Activated CD8-positive, alpha-beta memory T cell treated with anti-CD3 and anti-CD28 coated beads, Interleukin-2, amount 50 U/mL, for 48 hours (primary cell): Measurements from ENCODE around the gene CHTF8.
"Not testable (repeated sequence)": the region's sequence is repeated elsewhere in the genome, so short reads cannot be mapped to it uniquely, and the experiment has no call there.

Experiments
- DNase-seq: peaks from one replicate; pipeline ENCODE4 v3.0.0-alpha.2; 2020

The CHTF8 gene, protein sequence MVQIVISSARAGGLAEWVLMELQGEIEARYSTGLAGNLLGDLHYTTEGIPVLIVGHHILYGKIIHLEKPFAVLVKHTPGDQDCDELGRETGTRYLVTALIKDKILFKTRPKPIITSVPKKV

DNA sequence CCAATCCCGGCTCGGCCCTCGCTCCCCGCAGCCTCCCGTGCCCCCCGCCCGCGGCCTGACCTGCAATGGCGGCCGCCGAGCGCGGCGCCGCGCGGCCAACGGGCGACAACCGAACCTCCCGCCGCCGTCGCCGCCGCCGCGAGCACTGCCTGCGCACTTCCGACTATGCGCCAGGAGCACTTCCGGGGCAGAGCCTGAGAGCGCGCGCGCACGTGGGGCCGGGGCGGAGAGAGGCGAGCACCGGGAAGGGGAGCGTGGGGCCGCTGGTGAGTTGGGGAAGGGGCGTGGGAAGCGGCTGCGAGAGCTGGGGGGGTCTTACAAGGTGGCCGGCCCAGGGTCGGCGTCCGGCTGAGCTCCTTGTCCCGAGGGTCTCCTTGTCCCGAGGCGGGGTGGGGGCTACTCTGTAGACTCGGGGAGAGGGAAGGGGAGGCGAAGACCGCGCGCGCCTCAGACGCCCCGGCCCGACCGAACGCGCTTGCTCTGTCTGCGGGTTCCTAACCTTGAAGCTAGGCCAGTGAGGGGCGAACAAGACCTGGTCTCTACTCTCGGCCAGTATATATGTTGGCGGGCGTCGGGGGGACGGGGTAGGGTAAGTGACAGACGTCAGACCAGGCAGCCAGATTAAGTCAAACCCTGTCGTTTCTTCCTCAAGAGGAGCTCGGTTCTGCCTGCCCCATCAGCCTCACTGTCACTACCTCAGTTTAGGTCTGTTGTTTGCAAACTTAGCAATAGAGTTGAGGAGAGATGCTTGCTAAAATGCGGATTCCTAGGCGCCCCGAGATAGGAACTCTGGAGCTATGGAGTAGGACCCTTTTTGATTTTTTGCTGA is at the start of gene CHTF8, which contains the start of gene UTP4:
CHTF8 (minus strand) TSS at position 165 of the 829 bp plus-strand sequence. CDS start 11,130 bp downstream, outside the sequence.
UTP4 (plus strand) TSS at position 226 of the 829 bp plus-strand sequence. CDS start 811 bp downstream, outside the sequence.
- DNase-seq: peak; percentile 93

DNA sequence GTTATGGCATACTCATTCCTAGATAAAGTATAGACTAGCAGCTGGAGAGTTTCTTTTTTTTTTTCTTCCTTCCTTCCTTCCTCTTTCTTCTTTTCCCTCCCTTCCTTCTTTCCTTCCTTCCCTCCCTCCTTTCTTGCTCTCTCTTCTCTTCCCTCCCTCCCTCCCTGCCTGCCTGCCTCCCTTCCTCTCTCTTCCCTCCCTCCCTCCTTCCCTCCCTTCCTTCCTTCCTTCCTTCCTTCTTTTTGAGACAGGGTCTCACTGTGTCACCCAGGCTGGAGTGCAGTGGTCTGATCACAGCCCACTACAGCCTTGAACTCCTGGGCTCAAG is 47.6 kb upstream of the CHTF8 start:
- DNase-seq: no peak

DNA sequence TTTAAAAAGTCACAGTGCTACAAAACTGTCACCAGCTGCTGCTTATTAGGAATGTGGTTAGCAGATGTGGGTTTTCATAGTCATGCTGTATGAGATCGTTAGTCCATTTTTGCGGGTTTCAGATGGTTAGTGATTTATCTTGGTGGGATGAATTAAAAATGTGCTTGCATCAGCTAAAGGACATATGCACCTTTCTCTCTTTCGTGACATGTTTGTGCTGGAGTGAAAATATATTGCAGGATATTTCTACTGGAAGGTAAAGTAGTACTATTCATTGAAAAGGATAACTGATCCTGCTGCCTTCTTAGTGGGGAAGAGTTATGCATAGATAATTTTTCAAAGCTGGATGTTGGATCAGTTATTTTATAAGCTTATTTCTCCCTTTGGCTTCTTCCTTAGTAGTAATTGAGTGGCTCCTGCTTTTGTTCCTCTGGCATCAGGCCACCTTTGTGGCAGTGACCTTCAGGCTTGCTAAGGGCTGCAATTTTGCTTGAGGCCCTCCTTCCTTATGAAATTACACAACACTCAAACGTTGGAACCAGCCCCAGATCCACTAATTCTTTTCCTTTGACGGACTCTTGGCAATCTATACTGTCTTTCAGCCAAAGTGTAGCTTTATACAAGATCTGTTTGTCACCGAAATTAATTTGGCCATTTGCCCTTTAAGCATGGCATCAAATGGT is 47.1 kb upstream of the CHTF8 start:
- DNase-seq: no peak

DNA sequence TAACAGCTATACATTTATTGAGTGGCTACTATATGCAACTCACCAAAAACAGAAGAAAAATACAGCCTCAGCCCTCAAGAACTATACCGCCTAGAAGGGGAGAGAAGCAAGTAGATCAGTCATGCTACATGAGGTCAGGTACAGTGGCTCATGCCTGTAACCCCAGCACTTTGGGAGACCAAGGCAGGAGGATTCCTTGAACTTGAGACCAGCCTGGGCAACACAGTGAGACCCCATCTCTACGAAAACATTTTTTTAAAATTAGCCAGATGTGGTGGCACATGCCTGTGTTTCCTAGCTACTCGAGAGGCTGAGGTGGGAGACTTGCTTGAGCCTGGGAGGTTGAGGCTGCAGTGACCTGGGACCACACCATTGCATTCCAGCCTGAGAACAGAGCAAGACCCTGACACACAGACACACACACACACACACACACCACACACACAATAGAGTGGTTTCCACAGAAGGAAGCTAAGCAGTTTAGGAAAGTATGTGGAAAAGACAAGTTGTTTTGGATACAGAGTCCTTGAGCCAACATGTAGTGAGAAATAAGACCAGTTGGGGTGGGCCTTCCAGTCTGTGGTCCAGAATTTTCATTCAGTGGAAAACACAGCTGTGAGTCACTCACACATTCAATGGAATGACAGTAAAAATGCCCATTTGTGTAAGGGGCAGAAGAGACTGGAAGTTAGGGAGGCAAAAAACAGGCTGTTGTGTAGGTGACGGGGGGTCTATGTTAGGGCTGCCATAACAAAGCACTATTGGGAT is 43.8 kb upstream of the CHTF8 start:
- no peak for DNase-seq

DNA sequence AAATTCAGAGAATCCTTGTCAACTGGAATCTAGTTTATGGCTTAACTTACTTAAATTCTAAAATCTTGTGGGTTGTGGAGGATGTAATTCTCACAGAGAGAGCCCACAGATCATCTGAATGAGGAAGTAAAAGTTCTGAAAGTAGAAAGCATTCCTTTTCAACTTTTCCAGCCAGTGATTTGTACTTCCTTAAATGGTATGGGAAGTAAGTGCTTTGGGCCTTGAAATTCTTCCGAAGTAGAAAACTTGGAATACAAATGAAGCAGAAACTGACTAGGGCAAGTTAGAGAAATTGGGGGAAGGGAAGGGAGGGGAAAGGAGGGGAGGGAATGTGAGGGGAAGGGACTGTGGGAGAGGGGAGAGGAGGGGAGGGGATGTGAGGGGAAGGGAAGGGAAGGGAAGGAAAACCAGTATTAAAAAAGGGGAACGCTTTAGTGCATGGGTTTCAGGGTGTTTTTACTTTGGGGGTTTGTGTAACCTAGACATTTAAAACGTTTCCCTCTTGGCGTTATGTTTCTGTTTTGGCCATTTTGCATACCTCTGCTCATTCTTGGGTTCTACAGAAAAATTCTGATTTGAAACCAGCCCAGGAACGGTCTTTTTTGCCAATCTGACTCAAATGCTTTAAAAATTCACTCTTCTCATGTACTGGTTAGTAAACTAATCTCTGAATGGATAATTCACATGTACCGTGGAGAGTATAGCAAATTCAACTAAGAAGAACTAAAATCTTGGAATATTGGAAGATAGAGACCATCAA is 39.1 kb upstream of the CHTF8 start:
- no peak for DNase-seq

DNA sequence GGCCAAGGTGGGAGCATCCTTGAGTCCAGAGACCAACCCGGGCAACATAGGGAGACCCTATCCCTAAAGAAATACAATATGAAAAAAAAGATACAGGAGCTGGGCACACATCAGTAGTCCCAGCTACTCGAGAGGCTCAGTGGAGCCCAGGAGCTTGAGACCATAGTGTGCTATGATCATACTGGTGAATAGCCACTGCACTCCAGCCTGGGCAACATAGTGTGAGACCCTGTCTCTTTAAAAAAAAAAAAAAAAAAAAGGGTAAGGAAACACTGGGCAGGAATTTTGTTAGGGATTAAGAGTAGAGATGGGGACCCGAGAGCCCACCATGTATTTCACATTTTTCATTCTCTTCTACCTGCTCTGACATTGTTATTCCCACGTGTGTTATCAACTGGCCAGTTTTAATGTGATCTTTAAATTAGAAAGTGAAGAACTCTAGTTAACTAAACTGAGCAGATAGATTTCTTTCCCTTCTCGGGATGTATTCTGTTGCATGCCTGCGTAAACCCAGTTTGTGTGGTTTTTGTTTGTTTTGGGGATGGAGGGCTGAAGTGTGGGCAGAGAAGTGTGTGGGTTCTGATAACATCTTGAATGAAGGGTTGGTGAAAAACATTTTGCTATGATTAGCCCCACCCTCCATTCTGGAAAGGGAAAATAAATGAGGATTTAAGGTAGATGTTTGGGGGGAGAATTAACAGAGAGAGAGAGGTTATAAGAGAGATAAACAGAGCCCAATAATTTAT is 37.4 kb upstream of the CHTF8 start:
- DNase-seq: no peak

DNA sequence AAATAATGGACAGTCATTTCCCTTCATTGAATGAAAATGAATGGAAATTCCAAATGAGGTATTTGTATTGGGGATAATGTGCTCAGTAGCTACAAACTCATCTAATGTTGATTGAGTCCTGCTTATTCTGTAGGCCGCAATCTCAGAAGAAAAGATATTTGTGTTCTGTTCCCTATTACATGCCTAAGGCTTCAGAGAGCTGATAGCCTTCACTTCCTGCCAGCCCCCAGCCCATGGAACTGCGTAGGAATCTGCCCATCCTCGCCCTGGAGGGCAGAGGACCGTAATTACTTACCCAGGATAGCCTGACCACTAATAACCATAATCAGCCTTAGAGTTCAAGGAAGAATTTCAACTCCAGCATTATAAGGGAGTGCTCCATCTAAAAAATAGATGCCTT is 36.7 kb upstream of the CHTF8 start:
- no peak for DNase-seq

DNA sequence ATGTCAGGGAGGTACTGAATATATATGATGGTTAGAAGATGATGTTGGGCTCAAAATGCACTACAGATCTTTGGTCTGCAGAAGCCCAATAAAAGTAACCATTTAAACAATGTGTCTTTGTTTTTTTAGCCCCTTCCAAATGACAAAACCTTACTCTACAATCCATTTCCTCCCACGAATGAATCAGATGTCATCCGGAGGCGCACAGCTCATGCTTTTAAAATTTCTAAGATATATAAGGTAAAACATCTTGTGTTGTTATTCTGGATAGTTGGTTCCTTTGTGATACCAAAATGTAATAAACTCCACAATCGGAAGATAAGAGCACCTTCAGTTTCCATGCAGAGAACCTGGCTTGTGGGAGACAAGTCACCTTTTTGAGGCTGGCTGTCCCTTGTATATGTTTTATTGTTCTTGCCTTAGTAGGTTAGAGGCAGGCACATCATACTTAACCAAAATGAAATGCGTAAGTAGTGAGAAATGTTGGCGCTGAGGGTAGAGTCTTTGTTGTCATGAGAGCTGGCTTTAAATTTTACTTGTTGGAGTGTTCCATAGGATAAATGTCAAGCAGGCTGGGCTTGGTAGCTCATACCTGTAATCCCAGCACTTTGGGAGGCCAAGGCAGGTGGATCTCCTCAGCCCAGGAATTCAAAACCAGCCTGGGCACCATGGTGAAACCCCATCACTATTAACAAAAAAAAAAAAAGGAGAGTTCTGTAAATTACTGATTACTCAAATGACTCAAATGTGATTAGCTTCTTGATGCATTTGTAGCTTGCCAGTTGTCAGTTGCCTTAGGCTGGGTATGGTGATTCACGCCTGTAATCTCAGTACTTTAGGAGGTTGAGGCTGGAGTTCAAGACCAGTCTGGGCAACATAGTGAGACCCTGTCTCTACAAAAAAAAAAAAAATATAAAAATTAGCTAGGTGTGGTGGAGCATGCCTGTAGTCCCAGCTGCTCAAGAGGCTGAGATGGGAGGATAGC is 34.9 kb upstream of the CHTF8 start:
- DNase-seq: no peak

DNA sequence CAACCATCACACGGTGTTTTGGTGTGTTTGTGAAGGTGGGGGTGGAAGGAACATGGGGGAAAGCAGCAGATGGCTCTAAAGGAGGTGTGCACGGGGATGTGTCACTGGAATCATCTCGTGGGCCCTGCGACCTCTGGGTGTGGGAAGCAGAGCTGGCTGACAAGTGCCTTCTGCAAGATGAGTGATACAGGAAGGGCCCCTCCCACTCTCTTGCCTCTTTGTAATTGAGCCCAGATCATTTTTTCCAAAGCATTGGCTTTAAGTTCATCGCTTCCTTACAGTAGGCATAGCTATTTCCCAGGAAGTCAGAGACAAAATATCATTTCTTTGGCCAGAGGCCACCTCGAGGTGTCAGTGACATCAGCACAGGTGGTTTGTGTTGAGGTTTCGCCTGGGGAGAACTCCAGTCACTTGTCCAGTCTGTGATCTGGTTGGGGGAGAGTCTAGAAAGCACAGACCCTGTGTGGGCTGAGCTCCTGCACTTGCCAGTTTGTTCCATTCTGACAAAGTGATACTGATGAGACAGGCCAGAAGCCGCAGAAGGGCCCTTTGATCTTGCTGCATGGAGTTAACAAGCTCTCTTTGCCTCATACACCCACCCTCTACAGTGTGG is 33.9 kb upstream of the CHTF8 start:
- peak; percentile 81 for DNase-seq

DNA sequence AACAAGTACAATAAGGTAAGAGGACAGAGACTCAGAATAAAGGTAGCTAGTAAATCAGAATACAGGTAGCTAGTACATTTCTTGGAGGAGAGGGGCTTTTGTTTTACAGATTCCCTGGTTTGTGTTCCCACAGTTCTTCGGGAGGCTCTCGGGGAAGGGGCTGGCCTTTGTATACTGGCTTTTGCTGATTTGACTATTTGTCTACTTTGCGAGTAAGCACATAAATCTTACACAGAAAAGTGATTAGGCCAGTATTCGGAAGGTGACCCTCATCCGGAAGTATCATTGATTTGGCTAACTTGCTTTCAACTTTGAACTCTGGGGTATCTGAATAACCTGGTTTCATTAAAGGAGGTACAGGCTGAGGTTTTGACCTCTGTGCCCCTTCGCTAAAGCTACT is 33.2 kb upstream of the CHTF8 start:
- DNase-seq: no peak

DNA sequence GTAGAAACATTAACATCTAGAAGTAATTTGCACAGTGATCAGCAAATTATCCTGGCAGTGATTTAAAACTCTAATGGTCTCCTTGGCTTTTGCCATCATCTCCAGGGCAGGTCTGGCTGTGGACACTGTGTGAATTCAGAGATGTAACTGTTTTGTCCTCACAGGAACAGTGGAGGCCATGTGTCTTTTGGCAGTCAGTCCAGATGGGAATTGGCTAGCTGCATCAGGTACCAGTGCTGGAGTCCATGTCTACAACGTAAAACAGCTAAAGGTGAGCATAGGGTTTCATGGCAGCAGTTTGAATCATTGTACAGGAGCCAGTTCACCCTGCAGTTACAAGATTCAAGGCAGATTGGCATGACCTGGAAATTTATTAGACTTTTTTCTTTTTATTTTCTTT is 27.8 kb upstream of the CHTF8 start:
- DNase-seq: no peak

DNA sequence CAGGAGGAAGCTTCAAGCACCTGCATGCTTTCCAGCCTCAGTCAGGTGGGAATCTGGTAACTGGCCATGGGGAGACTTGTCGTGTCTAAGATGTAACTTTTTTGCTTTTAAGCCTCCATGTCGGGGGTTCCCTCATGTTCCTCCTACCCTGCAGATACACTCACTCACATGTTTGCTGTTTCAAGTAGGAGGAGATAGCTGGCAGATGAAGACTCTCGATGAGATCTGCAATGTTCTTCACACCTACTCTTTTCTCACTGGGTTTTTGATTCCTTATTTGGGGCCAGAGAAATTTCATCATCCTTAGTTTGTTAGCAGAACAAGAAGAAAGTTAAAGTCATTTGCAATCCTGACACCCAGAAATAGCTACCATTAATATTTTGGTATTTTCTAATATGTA is 24.8 kb upstream of the CHTF8 start:
- no peak for DNase-seq

DNA sequence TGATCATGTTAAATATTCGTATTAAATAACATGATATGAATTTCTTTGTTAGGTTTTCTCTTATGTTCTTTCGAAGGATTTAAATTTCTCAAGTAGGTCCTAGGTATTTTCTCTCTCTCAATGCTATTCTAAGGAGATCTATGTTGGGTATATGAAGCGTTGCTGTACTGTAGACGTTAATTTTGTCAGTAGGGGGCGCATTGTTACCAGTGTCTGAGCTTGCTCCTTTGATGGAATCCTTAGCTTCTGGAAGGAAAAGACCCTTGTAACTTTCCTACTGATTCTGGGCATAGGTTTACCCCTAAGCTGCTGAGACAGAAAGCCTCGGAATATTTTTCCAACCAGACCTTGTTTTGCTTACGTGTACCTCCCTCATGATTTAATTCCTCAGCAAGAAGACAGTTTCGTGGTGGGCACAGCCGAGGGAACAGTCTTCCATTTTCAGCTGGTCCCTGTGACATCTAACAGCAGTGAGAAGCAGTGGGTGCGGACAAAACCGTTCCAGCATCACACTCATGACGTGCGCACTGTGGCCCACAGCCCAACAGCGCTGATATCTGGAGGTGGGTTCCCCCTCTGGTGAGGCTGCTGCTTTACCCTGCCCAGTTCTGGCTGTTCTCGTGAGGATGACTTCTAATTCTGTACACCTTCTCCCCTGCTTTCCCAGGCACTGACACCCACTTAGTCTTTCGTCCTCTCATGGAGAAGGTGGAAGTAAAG is 17.9 kb upstream of the CHTF8 start:
- no peak for DNase-seq

DNA sequence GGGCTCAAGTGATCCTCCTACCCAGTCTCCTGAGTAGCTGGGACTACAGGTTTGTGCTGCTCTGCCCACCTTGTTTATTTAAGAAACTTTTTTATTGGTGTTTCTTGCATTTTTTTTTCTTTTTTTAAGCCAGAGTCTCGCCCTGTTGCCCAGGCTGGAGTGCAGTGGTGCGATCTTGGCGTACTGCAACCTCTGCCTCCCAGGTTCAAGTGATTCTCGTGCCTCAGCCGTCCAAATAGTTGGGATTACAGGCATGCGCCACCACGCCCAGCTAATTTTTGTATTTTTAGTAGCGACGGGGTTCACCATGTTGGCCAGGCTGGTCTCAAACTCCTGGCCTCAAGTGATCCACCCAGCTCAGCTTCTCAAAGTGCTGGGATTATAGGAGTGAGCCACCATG is 17.2 kb upstream of the CHTF8 start:
- not testable (repeated sequence) for DNase-seq

DNA sequence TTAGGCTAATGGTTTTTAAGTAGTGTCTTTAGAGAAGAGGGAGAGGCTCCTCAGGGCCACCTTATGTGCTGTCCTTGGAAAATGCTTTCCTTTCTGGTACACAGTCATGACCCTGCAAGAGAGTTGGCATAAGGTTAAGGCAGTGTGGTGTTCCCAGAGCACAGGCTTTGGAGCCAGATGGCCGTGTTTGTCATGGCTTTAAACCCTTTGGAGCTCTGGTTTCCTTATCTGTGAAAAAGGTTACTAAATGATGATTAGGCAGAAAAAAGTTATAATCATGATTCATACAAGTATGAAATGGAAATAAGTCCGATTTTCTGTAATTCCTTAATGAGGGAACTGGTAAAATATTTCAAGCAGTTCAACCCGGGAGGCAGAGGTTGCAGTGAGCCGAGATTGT is 13.3 kb upstream of the CHTF8 start:
- DNase-seq: no peak

DNA sequence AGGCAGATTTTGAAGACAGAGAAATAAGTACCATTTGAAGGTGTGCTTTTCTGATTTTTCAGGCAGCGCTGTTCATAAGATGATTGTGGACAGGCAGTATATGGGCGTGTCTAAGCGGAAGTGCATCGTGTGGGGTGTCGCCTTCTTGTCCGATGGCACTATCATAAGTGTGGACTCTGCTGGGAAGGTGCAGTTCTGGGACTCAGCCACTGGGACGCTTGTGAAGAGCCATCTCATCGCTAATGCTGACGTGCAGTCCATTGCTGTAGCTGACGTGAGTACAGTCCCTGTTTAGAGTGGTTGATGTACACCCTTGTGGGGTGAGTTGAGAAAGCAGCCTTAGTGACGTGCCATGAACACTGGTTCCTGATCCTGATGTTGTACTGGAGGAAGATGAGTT is 10.7 kb upstream of the CHTF8 start:
- no peak for DNase-seq

DNA sequence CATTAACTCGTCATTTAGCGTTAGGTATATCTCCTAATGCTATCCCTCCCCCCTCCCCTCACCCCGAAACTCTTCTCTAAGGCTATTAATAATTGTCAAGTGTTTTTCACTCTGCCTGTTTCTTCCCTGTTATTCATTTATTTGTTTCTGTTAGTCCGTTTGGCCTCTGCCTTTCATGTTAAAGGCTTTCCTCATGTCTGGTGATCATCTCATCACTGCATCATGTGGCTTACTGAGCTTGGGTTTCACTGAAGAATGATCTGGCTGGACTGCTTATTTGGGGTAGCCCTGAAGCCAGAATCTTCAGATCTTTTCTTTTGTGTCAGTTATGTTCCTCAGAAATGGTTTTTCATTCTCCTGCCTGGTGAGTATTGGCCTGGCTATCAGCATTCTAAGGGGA is 9.5 kb upstream of the CHTF8 start:
- DNase-seq: no peak

DNA sequence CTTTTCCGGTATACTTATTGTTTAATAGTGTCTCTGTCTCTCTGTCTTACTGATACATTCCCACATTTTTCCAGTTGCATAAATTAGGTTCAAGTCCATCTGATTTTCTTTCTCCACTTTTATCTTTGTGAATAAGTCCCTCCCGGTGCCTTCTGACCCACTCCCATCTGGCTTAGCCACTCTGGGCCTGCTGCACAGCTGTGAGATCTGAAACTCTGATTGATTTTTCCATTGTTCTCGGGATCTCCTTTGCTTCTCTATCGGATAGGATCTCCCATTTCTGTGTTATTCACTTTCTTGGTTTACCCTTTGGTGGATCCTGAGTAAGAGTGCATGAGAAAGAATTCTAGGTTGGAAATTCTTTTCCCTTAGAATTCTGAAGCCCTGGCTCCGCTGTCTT is 8.6 kb upstream of the CHTF8 start:
- DNase-seq: no peak

DNA sequence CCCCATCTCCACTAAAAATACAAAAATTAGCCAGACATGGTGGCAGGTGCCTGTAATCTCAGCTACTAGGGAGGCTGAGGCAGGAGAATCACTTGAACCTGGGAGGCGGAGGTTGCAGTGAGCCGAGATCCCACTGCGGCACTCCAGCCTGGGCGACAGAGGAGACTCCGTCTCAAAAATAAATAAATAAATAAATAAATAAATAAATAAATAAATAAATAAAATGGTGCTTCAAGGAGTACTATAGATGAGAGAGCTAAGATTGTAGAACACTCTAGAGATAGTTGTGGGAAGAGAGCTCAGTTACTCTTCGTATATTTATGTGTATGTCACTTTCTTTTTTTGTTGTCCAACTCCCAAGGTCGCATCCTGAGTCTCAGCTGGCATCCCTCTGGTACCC is 7.1 kb upstream of the CHTF8 start:
- DNase-seq: not testable (repeated sequence)
